Measurements from ENCODE around the gene CELF5. TPM values are rescaled to one million over a fixed set of nuclear protein-coding genes. Genes with fewer than 3 reads are reported as not detected.

Gene CELF5
- total and polyA plus RNA-seq, 9 of the 15 experiments (the other 6 are each of a cell fraction or from before 2014, with no cell fraction given), result 0.01 to 0.56 (median 0.22) TPM

DNA sequence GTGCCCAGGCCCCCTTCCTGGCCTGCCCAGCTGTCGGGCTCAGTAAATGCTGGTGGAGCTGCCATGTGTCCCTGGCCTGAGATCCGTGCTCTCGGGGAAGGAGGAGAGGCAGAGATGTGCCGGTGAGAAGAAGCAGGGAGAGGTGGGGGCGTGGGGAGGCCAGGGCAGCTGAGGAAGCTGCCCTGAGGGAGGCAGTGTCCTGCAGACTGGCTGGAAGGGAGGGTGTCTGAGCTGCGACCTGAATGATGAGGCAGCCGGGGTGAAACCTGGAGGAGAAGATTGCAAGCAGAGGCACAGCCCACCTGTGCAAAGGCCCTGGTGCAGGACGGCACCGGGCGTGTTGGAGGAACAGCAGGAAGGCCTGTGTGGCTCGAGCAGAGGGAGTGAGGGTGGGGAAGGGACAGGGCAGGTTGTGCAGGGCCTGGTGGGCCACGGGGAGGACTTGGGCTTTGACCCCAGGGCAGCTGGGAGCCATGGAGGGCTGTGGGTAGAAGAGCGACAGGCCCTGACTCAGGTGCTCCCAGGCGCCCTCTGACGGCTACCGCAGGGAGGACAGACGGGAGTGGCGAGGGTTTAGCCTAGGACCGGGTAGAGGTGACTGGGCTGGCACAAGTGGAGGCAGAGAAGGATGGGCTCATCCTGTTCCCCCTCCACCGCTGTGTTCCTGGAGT lies 14.0 kb upstream of the CELF5 start (continued):
- TF ChIP-seq, protein P1, sequence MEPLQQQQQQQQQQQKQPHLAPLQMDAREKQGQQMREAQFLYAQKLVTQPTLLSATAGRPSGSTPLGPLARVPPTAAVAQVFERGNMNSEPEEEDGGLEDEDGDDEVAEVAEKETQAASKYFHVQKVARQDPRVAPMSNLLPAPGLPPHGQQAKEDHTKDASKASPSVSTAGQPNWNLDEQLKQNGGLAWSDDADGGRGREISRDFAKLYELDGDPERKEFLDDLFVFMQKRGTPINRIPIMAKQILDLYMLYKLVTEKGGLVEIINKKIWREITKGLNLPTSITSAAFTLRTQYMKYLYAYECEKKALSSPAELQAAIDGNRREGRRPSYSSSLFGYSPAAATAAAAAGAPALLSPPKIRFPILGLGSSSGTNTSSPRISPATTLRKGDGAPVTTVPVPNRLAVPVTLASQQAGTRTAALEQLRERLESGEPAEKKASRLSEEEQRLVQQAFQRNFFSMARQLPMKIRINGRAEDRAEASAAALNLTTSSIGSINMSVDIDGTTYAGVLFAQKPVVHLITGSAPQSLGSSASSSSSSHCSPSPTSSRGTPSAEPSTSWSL (CRISPR knock-in tag; IDR thresholded peaks at IDR 0.05; ENCODE audit: borderline replicate concordance), result no peak
- TF ChIP-seq ZNF280A (IDR thresholded peaks at IDR 0.05; ENCODE audit: low read depth, partially characterized antibody) (no peak), ZNF511 (CRISPR knock-in tag; IDR thresholded peaks at IDR 0.05) (no peak), KDM1A (IDR thresholded peaks at IDR 0.05) (peak; percentile 80 to 94), RB1 (IDR thresholded peaks at IDR 0.05; ENCODE audit: low read depth) (peak; percentile 57; the same call in 1 of the 2 replicates), MAZ (CRISPR knock-in tag; conservative IDR thresholded peaks at IDR 0.05 in 1 of 2, IDR thresholded peaks at IDR 0.05 in 1 of 2) (0 out of 4 replicates have a peak, but pooled peaks of 1 of the 2 experiments have one; percentile 23), KLF10 (CRISPR knock-in tag; IDR thresholded peaks at IDR 0.05) (no peak), HINFP (tag; conservative IDR thresholded peaks at IDR 0.05; ENCODE audit: low read depth) (no peak), MIER1 (IDR thresholded peaks at IDR 0.05; ENCODE audit: low read depth) (no peak), CLOCK (CRISPR knock-in tag; IDR thresholded peaks at IDR 0.05; ENCODE audit: borderline replicate concordance) (no peak)
- TF ChIP-seq, protein P2, sequence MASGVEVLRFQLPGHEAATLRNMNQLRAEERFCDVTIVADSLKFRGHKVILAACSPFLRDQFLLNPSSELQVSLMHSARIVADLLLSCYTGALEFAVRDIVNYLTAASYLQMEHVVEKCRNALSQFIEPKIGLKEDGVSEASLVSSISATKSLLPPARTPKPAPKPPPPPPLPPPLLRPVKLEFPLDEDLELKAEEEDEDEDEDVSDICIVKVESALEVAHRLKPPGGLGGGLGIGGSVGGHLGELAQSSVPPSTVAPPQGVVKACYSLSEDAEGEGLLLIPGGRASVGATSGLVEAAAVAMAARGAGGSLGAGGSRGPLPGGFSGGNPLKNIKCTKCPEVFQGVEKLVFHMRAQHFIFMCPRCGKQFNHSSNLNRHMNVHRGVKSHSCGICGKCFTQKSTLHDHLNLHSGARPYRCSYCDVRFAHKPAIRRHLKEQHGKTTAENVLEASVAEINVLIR (CRISPR knock-in tag; IDR thresholded peaks at IDR 0.05), result no peak
- TF ChIP-seq, protein P3, sequence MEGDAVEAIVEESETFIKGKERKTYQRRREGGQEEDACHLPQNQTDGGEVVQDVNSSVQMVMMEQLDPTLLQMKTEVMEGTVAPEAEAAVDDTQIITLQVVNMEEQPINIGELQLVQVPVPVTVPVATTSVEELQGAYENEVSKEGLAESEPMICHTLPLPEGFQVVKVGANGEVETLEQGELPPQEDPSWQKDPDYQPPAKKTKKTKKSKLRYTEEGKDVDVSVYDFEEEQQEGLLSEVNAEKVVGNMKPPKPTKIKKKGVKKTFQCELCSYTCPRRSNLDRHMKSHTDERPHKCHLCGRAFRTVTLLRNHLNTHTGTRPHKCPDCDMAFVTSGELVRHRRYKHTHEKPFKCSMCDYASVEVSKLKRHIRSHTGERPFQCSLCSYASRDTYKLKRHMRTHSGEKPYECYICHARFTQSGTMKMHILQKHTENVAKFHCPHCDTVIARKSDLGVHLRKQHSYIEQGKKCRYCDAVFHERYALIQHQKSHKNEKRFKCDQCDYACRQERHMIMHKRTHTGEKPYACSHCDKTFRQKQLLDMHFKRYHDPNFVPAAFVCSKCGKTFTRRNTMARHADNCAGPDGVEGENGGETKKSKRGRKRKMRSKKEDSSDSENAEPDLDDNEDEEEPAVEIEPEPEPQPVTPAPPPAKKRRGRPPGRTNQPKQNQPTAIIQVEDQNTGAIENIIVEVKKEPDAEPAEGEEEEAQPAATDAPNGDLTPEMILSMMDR (IDR thresholded peaks at IDR 0.05 in 2 of 3, conservative IDR thresholded peaks at IDR 0.05 in 1 of 3; ENCODE audit: insufficient read depth in 2 of 3, low read depth in 1 of 3, low read length in 3 of 3), result peak; percentile 70 to 82 (median 78)

Measured in K562 (cell line).